ENCODE results near the gene CYP24A1.
"Not testable (repeated sequence)": the region's sequence is repeated elsewhere in the genome, so short reads cannot be mapped to it uniquely, and the experiment has no call there.

Gene CYP24A1

DNA sequence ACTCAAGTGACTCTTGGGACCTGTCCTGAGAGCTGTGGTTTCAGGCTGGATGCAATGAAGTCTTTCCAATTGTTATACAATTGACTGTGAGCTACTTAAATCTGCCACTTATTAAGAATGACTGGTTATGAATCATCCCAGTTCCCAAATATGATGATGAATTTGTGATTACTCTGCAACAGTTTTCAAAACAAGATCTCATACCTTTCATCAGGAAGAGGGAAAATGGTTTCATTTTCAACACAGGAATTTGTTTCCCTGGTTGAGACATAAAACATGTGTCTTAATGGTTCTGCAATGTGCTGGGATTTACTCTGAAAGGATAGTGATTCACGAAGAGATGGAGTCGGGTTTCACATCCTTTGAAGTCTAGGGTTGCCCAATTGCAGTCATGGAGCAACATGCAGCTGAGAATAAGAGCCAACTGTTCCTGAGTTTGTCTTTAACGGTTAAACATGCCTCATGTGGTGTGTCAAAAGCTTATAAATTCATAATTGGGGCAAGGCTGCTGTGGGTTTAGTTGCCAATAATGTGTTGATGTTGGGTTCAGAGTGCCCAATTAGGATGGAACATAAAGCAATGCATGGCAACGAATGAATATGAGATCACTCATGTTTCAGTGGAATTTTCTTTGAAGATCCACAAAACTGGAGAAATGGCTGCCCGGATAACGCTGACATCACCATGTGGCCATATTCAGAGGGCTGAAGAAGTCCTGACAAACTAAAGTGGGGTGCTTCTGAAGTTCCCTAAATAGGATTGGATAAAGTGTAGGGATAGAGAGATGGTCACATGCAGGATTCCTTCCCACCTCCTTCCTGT is 41.0 kb downstream of the CYP24A1 start:
- no peak for DNase-seq

GRCh38 chr20:54131675-54132611 is 41.8 kb downstream of the CYP24A1 start:
- no peak for DNase-seq

DNA sequence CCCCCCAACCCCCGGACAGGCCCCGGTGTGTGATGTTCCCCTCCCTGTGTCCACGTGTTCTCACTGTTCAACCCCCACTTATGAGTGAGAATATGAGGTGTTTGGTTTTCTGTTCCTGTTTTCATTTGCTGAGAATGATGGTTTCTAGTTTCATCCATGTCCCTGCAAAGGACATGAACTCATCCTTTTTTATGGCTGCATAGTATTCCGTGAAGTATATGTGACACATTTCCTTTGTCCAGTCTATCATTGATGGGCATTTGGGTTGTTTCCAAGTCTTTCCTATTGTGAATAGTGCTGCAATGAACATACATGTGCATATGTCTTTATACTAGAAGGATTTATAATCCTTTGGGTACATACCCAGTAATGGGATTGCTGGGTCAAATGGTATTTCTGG is 42.7 kb downstream of the CYP24A1 start:
- DNase-seq, result not testable (repeated sequence)

DNA sequence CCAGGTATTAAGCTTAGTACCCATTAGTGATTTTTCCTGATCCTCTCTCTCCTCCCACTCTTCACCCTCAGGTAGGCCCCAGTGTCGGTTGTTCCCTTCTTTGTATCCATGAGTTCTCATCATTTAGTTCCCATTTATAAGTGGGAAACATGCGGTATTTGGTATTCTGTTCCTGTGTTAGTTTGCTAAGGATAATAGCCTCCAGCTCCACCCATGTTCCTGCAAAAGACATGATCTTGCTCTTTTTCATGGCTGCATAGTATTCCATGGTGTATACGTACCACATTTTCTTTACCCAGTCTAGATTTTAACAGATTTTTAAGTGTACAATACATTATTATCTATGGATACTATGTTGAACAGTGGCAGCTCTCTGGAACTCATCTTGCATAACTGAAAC is 44.4 kb downstream of the CYP24A1 start:
- DNase-seq, result no peak

DNA sequence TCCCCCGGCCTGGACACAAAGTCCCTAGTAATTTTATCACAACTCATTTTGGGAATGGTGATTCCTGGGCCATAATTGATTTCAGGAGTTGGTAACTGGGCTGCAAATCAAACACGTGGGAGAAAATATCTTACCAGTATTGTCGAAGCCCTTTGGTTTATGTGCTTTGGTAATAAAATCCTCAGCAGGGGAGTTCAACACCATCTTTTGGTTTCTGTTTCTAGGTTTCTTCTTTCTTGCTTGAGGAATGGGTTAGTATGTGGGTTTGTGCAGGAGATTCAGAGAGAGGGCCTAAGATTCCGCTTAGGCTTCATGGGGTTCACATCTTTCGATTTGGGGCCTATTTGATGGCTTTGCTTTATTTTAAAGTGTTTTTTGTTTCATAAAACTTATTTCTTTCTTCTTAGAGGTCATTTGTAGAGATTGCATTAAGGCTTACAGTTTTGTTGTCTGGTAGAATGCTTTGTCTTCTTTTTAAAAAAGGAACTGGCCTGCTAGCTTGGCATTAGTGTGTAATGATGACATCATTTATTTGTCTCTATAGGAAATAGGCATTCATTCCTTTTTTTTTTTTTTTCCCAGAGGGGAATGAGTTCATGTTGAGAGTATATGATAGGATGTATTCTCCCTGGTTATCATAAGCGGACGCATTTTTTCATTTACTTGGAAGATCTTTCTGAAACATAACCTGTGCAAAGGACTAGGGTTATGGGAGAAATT is 45.8 kb downstream of the CYP24A1 start:
- DNase-seq, result no peak

GRCh38 chr20:54126806-54127655 is 46.8 kb downstream of the CYP24A1 start:
- DNase-seq, result no peak

- DNase-seq, result not testable (repeated sequence)
Observed at GRCh38 chr20:54126328-54126727, 47.5 kb downstream of the CYP24A1 start.

DNA sequence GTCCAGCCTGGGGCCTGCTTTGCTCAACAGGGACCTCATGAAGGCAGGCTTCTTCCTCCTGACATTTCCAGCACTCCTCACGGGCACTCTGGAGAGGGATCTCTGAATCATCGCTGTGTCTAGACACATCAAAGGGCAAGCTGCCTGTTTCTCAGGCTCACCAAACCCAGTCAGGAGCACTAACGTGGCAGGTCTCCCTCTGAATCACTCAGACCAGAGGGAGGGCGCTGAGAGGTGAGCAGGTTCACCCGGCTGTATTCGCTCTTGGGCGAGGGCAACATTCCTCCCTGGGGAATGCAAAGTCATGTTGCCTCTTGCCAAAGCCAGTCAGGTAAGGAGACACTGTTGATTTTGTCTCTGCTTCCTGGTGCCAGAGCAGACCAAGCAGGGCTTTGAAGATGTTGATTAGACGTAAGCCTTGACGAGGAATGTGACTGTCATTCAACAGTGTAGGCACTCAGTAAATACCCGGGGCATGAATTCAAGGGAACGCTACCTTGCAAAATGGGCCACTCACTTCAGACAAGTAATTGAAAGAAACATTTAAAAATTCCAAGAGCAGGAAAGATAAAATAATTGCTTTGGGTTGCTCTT is 50.1 kb downstream of the CYP24A1 start:
- DNase-seq, result no peak

DNA sequence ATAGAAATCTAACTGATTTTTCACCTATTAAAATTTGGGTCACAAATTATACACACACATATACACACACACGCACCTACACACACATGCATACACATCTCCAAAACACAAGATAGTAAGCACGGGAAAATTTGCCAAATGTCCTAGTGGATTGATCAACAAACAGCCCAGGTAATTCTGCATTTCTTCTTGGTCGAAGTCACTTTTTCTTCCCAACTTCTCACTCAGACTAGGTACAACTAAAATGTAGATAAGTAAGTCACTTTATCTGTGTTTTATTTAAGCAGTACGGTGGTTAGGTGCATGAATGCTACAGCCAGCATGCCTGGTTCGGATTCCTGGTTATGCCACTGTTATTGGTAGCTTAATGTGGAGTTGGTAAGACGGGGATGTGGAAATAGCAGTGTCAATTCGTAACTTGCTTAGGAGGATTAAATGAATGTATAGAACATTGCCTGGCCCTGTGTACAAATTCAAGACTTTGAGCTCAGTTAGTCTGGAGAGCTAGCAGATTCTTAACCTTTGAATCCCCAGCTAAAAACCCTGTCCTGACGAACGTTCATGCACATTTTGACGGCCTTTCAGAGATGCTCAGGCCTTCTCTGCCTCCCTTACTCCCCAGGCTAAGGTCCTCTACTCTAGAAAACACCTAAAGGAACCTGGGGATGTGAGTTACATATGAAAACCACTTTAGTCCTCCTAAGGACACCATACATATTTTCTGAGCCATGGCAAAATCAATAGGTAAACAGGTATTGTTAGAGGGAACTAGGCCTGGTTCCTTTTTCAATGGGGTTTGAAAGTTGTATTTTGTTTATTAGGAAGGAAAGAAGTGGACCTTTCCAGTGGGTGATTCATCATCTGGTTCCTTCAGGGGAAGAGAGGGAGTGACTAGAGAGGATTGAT is 50.9 kb downstream of the CYP24A1 start:
- DNase-seq, result no peak

GRCh38 chr20:54122189-54122588 is 51.6 kb downstream of the CYP24A1 start:
- no peak for DNase-seq

DNA sequence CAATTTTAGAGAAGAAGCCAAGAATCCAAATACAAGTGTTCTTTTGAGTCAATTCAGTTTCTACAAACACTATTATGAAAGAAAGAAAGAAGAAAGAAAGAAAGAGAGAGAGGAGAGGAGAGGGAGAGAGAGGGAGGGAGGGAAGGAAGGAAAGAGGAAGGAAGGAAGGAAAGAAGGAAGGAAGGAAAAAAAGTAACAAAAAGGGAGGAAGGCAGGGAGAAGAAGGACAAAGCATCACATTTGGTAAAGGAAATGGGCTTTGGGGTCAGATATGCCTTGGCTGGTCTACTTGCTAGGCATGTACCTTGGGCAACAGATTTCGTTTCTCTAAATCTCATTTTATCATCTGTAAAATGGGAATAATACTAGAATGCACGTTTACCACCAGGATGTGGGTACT is 54.0 kb downstream of the CYP24A1 start:
- no peak for DNase-seq

DNA sequence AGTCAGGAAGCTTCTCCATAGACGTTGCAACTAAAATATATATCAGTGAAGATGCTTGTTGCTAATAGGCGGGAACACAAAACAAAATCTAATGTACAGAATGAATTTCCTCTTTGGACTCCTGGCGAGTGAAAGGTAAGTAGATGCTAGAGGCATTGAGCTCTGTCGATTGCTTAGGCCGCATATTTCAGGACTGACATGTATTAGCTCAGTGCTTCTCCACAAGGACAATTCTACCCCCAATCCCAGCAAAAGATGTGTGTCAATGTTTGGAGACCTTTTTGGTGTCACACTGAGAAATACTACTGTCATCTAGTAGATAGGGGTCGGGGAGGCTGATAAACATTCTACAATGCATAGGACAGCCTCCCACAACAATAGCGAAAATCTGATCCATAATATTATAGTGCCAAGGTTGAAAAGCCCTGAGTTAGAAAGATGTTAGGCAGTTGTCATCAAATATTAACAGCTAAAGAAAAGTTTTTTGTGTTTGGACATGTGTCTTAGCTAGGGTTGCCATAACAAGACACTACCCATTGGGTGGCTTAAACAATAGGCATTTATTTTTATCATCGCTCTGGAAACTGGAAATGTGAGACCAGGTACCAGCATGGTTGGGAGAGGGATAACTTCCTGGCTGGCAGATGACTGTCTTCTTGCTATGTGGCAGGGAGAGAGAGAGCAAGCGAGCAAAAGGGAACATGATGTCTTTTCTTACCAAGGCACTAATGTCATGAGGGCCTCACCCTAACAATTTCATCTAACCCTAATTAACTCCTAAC is 55.4 kb downstream of the CYP24A1 start:
- no peak for DNase-seq

- DNase-seq, result no peak
Observed at GRCh38 chr20:54116550-54117235, 57.1 kb downstream of the CYP24A1 start.

- DNase-seq, result no peak
Observed at GRCh38 chr20:54115172-54115854, 58.5 kb downstream of the CYP24A1 start.

GRCh38 chr20:54114109-54114508 is 59.7 kb downstream of the CYP24A1 start:
- DNase-seq, result no peak

DNA sequence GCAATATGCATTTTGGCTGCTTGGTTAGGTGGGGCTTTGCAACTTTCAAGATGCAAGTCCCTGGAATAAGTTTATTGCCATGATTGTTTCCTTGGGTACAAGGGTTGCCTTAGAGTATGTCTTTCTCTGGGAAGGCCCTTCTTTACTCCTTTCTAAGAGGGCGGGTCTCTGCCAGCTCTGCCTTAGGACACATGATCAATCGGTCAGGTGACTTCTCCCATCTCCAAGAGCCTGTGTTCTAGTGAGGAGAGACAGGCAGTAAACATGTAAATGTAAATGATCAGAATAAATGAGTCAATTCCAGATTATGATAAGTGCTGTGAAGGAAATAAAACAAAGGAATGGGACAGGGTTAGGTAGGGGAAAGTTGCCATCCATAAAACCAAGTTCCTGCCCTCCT is 60.2 kb downstream of the CYP24A1 start:
- DNase-seq, result no peak

DNA sequence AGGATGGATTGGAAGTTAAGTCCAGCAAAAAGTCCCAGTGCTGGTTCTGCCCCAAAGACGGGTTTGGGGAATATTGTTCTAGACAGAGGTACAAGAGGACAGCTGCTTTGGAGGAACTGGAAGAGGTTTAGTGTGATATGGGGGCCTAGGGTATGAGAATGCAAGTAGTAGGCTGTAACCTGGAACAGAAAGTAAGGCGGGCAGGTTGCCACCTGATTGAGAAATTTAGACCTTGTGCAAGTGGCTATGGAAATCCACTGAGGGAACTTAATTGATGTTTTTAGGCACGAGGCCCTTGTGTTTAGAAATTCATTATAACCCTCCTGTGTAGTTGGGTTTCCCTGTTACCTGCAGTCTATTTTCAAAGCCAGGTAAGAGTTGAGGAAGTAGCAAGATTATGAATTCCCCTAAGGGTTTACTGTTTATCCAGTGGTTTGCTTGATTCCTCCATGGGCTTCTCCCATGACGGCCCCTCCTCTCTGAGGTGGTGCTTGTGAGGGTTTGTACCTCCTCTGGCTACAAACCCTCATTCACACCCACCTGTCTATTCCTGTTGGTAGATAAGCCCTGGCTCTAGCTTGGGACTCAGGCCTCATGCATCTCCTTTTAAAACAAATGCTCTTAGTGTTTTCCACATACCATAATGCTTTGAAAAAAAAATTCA is 61.4 kb downstream of the CYP24A1 start:
- no peak for DNase-seq

- no peak for DNase-seq
Observed at GRCh38 chr20:54111460-54111859, 62.3 kb downstream of the CYP24A1 start.
